GM21576 (cell line): ENCODE measurements around the gene AVL9.
"Not testable (repeated sequence)": the region's sequence is repeated elsewhere in the genome, so short reads cannot be mapped to it uniquely, and the experiment has no call there.

ENCODE experiments used
- ATAC-seq: cut with Tn5 transposase; IDR thresholded peaks from one replicate; pipeline ENCODE4 v1.9.1; 2021; ENCODE audit warnings: mild to moderate bottlenecking, moderate library complexity; ENCODE audit not compliant: unreplicated experiment

Gene AVL9

DNA sequence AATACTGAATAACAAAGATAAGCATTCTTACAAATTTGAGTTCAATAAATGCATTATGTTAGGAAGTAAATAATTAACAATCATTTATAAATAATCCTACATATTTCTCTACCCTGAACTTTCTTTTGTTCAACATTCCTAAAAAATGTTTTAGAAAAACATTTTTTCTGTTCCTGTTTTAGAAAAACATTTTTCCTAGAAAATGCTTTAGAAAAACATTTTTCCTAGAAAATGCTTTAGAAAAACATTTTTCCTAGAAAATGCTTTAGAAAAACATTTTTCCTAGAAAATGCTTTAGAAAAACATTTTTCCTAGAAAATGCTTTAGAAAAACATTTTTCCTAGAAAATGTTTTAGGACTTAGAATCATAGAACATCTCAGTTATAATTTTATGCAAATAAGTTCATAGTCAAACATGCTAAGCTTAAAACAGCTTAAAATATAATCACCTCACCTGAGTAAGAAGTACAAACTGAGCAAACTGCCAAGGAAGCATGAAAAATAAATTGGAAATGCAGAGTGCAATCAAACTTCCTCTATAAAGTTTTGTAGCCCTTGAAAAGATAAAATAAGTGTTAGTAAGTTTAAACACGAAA, 139.6 kb downstream of the AVL9 start:
- not testable (repeated sequence) for ATAC-seq

DNA sequence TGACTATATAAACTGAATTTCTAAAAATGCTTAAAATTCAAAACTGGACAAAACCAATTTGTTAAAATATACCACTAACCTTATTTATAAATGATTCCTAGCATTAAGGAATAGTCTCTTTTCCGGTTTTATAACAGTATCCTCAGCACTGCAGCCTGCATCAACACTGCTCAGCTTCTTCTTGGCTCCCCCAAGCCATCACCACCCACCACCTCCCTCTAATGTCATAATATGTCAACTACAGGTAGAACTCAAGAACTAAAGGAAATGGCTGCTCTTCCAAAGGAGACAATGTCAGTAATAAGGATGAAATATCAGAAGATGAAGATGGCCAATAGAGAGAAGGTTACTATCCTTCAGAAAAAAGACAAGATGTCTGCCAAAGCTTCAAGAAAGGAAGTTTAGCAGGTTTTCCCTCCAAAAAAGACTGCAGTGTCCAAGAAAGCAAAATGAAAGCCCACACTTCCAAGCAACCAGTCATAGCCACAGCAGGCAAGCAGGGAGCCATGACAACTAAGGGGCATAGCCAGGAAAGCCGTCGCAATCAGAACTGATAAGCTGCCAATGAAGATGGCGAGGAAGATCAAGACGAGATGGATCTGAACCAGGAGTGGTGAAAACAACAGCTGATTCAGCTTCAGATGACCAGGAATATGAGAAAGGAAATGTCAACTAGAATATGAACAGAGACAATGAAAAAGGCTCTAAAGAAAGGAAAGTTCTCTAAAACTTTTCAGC, 141.6 kb downstream of the AVL9 start:
- ATAC-seq, result not testable (repeated sequence)

DNA sequence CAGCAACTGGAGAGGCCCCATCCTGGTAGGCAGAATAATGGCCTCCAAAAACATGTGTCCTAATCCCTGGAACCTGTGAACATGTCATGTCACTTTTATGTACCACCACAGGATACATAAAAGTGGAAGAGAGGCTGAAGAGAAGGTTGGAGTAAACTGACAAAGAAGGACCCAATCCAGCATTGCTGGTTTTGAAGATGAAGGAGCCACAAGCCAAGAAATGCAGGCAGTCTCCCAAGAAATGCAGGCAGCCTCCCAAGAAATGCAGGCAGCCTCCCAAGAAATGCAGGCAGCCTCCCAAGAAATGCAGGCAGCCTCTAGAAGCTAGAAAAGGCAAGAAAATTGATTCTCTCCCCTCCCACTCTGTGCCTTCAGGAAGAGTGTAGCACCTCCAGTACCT, 142.3 kb downstream of the AVL9 start:
- not testable (repeated sequence) for ATAC-seq
